ENCODE measurements around the gene AQP10.

GRCh38 chr1:154326546-154327465 lies 5.9 kb downstream of the AQP10 start:
- TF ChIP-seq CTCF (IDR thresholded peaks at IDR 0.05) (no peak), POLR2A (IDR thresholded peaks at IDR 0.05) (no peak)

All from lower leg skin (tissue), 3 donors.